Heart left ventricle (tissue), 16 donors: Measurements from ENCODE around the gene CTU2. TPM values are rescaled to one million over a fixed set of nuclear protein-coding genes. Genes with fewer than 3 reads are reported as not detected.

Source experiments
- ATAC-seq, 4 donors: fragments of 200-7000 bp; cut with Tn5 transposase; one replicate each; pipeline ENCODE4 v1.9.1; 2020 to 2022; ENCODE audit warnings: moderate library complexity in 4 of 4, mild to moderate bottlenecking in 3 of 4, moderate number of reproducible peaks in 1 of 4
- DNase-seq, 5 donors: peaks; one replicate each; pipeline ENCODE4 v3.0.0-alpha.2; 2020
- H3K27ac ChIP-seq, 12 donors: fragments of 200-600 bp; sonication (generic) in 4 of 12; one replicate each; pipeline versions ENCODE4 v1.5.0 to v1.8.0; 2016 to 2022; ENCODE audit warnings: mild to moderate bottlenecking in 2 of 12
- H3K27me3 ChIP-seq, 9 donors: fragments of 200-600 bp; sonication (generic) in 2 of 9; one replicate each; pipeline versions ENCODE4 v1.5.1 to v1.8.0; 2016 to 2022; ENCODE audit warnings: mild to moderate bottlenecking in 3 of 9
- H3K36me3 ChIP-seq, 9 donors: fragments of 200-600 bp; sonication (generic) in 2 of 9; one replicate each; pipeline versions ENCODE4 v1.5.0 to v1.8.0; 2018 to 2022; ENCODE audit warnings: mild to moderate bottlenecking in 2 of 9
- H3K4me1 ChIP-seq, 12 donors: fragments of 200-600 bp; sonication (generic) in 4 of 12; one replicate each; pipeline versions ENCODE4 v1.5.0 to v1.8.0; 2016 to 2022; ENCODE audit warnings: mild to moderate bottlenecking in 3 of 12
- H3K4me3 ChIP-seq, 12 donors: fragments of 200-600 bp; sonication (generic) in 4 of 12; one replicate each; pipeline versions ENCODE4 v1.5.0 to v1.8.0; 2017 to 2022; ENCODE audit warnings: mild to moderate bottlenecking in 9 of 12, moderate library complexity in 4 of 12
- H3K9me3 ChIP-seq, 12 donors: fragments of 200-600 bp; sonication (generic) in 4 of 12; one replicate each; pipeline versions ENCODE4 v1.5.0 to v1.8.0; 2016 to 2022; ENCODE audit warnings: mild to moderate bottlenecking in 1 of 12
- POLR2A ChIP-seq, 2 donors: fragments of 450-650 bp; IDR thresholded peaks; one replicate each; pipeline ENCODE4 v1.6.1; 2017; ENCODE audit warnings: antibody characterized with exemption in 2 of 2, mild to moderate bottlenecking in 2 of 2, moderate library complexity in 2 of 2
- WGBS, 4 donors: extraction: QIAGEN DNeasy Blood & Tissue Kit in 2 of 4; methylation state at CpG; one replicate each; pipeline versions ENCODE4 v1.1.5 to v1.1.7; 2013 to 2018; 5-methylcytosine and 5-hydroxymethylcytosine counted together
- intact Hi-C, 10 donors: fragments of 100-400 bp; cut with DNase I; formaldehyde crosslinking; loops; one replicate each; pipeline versions ENCODE4 v1.11.1 to v1.14.2; 2022
- polyA plus RNA-seq, 2 donors: library from polyadenylated mRNA; stranded (reverse); fragments of 200-250 nt; gene quantifications; one replicate each; pipeline ENCODE4 v1.2.3, GENCODE V29; 2013
- total RNA-seq, 9 donors: library from RNA; depleted of rRNA in 2 of 9; stranded (reverse); fragments of >200 nt in 2 of 9; fragmentation: NEBNext Ultra II Directional in 3 of 9; extraction: Animal tissue kit (Norgen Biotek cat#: 25700) in 3 of 9; gene quantifications; one replicate each; pipeline versions ENCODE4 v1.1.0 to v1.2.4, GENCODE V29; 2016 to 2023
- TF ChIP-seq, protein P1 (sequence below), 12 donors: fragments of 200-600 bp; sonication (generic) in 4 of 12; IDR thresholded peaks; one replicate each; pipeline versions ENCODE4 v1.5.0 to v1.8.0; 2018 to 2022; ENCODE audit warnings: antibody characterized with exemption in 12 of 12, mild to moderate bottlenecking in 5 of 12
- donor health status: ischemic (EF 13 %, LVEDD 7.1; RV severe dilation, severe dysfunction).
- donor health status: healthy with polysubstance abuse.
- donor health status: DM: no; HTN: yes; CAD: no.
- donor health status: DM: no; HTN: no; CAD: no.
- donor health status: ischemic (EF 25% LVEDD 6.9; RV normal size, moderate dysfunction).
- donor health status: ischemic (EF 25% LVEDD 5.7; RV mildly dilated, moderate dysfunction).
- donor health status: healthy.
- donor health status: DM: yes; HTN: yes; CAD: no.
- donor health status: ischemic (EF 35%, LVEDD 5.7; RV mildly dilated, moderate dysfunction).
- donor health status: nonischemic (EF 11% LVEDD 7.7; RV severe dilation, severe dysfunction).
- donor health status: DM: yes; HTN: yes; CAD: no.
- donor health status: PGD.
- donor health status: ischemic (EF 29% LVEDD 5.4; RV normal size, mild dysfunction).
- donor health status: nonischemic (EF 23%, LVEDD 6.1; RV moderate dilation, normal function).

Gene CTU2
- total and polyA plus RNA-seq, 11 donors = 6.5 to 20.8 (median 13.0) TPM

DNA sequence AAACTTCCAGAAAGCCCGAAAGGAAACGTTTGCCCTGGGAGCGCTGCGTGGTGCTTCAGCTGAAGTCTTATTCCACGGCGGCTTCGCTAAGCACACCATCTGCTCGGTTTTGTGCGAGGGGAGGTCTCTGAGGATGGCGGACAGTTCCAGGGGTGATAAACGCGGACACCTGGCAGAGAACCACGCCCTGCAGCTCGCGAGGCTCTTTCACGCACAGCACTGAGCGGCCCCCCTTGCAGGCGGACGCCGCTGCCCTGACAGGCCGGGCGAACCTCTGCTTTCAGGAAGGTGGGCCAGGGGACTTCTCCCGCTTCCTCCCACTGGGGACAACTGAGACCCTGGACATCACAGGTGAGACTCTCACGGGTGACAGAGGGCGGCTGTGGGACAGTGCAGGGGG lies 47.1 kb upstream of the CTU2 start:
- DNase-seq (no peak), ATAC-seq (no peak)
- TF ChIP-seq, protein P1, sequence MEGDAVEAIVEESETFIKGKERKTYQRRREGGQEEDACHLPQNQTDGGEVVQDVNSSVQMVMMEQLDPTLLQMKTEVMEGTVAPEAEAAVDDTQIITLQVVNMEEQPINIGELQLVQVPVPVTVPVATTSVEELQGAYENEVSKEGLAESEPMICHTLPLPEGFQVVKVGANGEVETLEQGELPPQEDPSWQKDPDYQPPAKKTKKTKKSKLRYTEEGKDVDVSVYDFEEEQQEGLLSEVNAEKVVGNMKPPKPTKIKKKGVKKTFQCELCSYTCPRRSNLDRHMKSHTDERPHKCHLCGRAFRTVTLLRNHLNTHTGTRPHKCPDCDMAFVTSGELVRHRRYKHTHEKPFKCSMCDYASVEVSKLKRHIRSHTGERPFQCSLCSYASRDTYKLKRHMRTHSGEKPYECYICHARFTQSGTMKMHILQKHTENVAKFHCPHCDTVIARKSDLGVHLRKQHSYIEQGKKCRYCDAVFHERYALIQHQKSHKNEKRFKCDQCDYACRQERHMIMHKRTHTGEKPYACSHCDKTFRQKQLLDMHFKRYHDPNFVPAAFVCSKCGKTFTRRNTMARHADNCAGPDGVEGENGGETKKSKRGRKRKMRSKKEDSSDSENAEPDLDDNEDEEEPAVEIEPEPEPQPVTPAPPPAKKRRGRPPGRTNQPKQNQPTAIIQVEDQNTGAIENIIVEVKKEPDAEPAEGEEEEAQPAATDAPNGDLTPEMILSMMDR (IDR thresholded peaks at IDR 0.05) = no peak
- no peak for TF ChIP-seq POLR2A (IDR thresholded peaks at IDR 0.05)
- intact Hi-C loops = no loop called here
- Histone ChIP-seq H3K27me3 (no peaks in the 10 kb centered on the region), H3K4me3 (no peak overlapping the region), H3K4me1 (peaks cover 0 to 17% (median 12%) of the 10 kb centered on the region in 12 donors), H3K9me3 (no peaks in the 10 kb centered on the region), H3K27ac (no peak overlapping the region), H3K36me3 (peaks cover 0 to 36% (median 8%) of the 10 kb centered on the region in 9 donors)
- 93 to 98% (median 95%) methylated on average over 25 of the region's 25 CpGs for WGBS, 4 donors

DNA sequence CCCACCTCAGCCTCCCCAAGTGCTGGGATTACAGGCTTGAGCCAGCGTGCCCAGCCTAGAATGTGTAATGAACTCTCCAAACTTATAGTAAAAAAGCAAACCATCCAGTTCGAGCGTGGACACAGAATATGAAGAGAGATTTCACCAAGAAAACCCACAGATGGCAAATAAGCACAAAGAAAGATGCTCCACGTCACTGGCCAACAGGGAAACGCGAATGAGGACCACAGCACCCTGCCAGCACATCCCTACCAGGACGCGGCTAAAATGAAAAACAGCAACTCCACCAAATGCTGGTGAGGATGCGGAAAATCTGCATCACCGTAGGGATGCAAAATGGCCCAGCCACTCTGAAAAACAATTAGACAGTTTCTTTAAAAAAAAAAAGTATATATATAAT lies 44.8 kb upstream of the CTU2 start:
- no peaks in the 10 kb centered on the region for H3K27me3 ChIP-seq
- no peak for DNase-seq

DNA sequence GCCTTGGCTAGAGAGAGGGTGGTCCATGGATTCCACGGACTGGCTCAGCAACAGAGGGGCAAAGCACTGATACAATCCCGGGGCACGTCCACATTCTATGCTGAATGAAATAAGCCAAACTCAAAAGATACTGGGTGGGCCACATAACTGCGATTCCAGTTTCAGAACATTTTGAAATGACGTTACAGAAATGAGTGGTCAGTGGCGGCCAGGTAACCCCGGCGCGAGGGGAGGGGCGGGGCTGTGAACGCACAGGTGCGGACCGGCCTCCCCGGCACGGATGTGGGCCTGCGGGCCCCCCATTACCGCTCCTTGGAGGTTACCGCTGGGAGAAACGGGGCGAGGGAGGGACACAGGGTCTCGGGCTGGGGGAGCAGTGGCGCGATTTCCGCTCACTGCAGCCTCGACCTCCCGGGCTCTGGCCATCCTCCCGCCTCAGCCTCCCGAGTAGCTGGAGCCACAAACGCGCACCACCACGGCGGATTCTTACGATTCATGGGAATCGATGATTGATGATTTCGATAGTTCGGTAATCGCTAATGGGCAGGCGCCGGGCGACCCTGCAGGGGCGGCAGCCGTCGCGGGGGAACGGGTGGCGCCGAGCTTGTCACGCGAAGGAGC lies 44.0 kb upstream of the CTU2 start:
- peak in 1 of 5 donors; percentile 22 for DNase-seq

More for the DNA sequence above, 44.8 kb upstream of the CTU2 start:
- ATAC-seq = no peak
- Histone ChIP-seq H3K4me1 (peaks cover 0 to 32% (median 25%) of the 10 kb centered on the region in 12 donors), H3K27ac (no peak overlapping the region), H3K9me3 (no peaks in the 10 kb centered on the region), H3K36me3 (peaks cover 0 to 18% (median 5%) of the 10 kb centered on the region in 9 donors), H3K4me3 (no peak overlapping the region)
- TF ChIP-seq, protein P1 (IDR thresholded peaks at IDR 0.05) = no peak
- intact Hi-C loops = loop anchor here in 1 of 10 donors (5.0 kb wide), 1 partner anchor 46 kb away; the partner anchor contains the start of genes CTU2 and RNF166
- WGBS, 4 donors = 86 to 93% (median 90%) methylated on average over 10 of the region's 10 CpGs

More for the DNA sequence above, 44.0 kb upstream of the CTU2 start:
- no peaks in the 10 kb centered on the region for H3K27me3 ChIP-seq
- intact Hi-C loops = loop anchor here in 1 of 10 donors (5.0 kb wide), 1 partner anchor 45 kb away; the partner anchor contains the start of genes CTU2 and RNF166
- H3K36me3 ChIP-seq = peaks cover 0 to 10% (median under 1%) of the 10 kb centered on the region in 9 donors
- H3K27ac ChIP-seq = peak overlapping the region in 11 of 12 donors; percentile 80 to 97 (median 85)
- peaks cover 0 to 32% (median 25%) of the 10 kb centered on the region in 12 donors for H3K4me1 ChIP-seq
- 2 to 3% (median 2%) methylated on average over 34 to 49 of the region's 49 CpGs for WGBS, 4 donors
- H3K4me3 ChIP-seq = peak overlapping the region; percentile 56 to 100 (median 90)
- no peak for ATAC-seq
- TF ChIP-seq POLR2A (IDR thresholded peaks at IDR 0.05) = no peak
- TF ChIP-seq, protein P1 (IDR thresholded peaks at IDR 0.05) = no peak
- H3K9me3 ChIP-seq = no peaks in the 10 kb centered on the region
